GM13976 (cell line): ENCODE data around the gene DNAH9.

Source experiments
- DNase-seq: peaks from one replicate; pipeline ENCODE4 v3.0.0; 2012; ENCODE audit warnings: low spot score
- in situ Hi-C: fragments of 300-500 bp; cut with MboI; formaldehyde crosslinking; loops from one replicate; pipeline ENCODE4 v1.12.0; 2022; ENCODE audit warnings: low sequenced_read_pairs, mixed read lengths, inconsistent platforms; ENCODE audit not compliant: unreplicated experiment
- TF ChIP-seq, protein P1 (sequence below): IDR thresholded peaks from 2 replicates; pipeline ENCODE4 v1.5.1; 2012; ENCODE audit warnings: borderline replicate concordance, mild to moderate bottlenecking; ENCODE audit not compliant: insufficient read depth; ENCODE audit errors: extremely low read depth, missing control alignments, control extremely low read depth

Gene DNAH9

DNA sequence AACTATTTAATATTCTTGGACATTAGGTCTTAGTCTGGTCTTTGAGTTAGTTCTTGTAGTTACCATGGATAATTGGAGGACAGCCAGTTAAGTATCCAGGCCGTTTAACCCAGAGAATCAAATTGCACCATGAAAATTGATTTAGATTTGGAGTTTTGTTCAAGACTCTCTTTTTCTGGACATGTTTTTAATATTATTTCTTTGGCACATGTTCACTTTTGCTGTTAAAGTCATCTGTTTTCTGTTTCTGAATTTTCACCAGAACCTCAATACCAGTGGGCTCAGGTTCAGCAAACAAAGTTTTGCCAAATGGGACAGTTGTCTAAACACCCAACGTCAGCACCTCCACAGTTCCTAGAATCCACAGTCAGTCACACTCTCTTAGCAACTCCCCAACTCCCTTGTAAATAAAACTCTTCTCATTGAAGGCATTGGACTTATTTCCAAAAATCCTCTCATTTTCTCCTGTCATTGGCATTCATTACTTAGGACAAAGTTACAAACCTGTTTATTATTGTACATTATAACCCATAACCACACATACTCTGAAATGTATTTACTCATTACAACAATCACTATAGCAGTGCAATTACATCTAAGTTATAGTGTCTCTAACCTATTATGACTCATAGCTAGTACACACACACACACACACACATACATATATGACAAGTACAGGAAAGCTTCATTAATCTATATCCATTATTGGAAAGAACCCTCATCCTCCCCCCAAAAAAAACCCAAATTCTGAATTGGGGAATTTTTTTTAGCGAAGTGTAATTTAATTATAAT lies 33.5 kb upstream of the DNAH9 start:
- TF ChIP-seq, protein P1, sequence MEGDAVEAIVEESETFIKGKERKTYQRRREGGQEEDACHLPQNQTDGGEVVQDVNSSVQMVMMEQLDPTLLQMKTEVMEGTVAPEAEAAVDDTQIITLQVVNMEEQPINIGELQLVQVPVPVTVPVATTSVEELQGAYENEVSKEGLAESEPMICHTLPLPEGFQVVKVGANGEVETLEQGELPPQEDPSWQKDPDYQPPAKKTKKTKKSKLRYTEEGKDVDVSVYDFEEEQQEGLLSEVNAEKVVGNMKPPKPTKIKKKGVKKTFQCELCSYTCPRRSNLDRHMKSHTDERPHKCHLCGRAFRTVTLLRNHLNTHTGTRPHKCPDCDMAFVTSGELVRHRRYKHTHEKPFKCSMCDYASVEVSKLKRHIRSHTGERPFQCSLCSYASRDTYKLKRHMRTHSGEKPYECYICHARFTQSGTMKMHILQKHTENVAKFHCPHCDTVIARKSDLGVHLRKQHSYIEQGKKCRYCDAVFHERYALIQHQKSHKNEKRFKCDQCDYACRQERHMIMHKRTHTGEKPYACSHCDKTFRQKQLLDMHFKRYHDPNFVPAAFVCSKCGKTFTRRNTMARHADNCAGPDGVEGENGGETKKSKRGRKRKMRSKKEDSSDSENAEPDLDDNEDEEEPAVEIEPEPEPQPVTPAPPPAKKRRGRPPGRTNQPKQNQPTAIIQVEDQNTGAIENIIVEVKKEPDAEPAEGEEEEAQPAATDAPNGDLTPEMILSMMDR = no peak
- in situ Hi-C loops = no loop called here
- no peak for DNase-seq

DNA sequence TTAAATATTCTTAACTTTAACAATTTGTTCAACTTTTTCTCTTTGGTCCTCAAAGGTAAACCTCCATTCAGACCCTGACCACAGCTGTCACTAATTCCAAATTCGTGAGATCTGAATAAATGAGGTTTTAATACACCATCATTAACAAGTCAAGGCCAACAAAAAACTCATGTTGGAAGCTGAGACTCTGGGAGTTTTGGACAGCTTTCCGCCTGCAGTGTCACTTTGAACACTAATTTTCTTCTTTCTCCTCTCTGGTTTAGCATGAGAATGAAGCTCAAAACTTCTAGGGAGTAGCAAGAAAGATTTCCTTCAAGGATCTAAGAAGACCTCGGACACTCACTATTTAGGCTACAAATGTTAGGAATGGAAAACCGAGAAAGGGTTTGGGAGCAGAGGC lies 32.7 kb upstream of the DNAH9 start:
- DNase-seq = no peak
- in situ Hi-C loops = no loop called here
- TF ChIP-seq, protein P1 = no peak

DNA sequence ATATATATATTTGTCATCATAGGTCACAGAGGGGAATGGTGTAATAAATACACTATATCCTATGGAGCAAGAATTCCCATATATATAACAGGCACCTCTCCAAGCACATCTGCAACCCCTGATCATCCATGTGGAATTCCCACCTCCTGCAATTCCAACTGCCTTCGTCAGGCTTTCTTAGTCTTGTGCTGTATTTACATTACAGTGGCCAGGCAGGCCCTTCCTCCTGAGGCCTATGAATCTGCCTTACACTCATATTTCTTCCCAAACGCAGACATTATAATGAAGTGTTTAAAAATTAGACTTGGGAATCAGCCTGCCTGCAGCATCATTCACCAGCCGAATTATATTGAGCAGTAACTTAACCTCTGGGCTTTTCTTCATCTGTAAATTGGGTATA lies 19.3 kb upstream of the DNAH9 start:
- TF ChIP-seq, protein P1 = no peak
- no peak for DNase-seq
- in situ Hi-C loops = no loop called here

DNA sequence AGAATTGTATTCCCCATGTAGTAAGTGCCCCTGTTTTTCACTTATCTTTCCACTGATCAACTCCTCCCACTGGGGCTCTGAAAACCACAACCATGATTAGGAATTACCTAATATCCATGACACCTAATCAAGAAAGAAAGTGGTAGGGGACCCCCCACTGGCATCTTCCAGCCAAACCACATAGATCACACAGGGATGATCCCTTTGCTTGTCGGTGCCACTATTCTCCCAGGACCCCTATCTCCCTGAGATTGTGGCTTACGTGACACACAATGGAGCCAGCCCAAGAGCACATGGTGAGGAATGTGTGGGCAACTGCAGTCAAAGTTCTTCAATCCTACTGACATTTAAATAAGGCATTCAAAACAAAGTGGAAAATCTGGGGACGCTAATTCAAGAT lies 17.6 kb upstream of the DNAH9 start:
- no peak for DNase-seq
- TF ChIP-seq, protein P1 = no peak
- in situ Hi-C loops = no loop called here

DNA sequence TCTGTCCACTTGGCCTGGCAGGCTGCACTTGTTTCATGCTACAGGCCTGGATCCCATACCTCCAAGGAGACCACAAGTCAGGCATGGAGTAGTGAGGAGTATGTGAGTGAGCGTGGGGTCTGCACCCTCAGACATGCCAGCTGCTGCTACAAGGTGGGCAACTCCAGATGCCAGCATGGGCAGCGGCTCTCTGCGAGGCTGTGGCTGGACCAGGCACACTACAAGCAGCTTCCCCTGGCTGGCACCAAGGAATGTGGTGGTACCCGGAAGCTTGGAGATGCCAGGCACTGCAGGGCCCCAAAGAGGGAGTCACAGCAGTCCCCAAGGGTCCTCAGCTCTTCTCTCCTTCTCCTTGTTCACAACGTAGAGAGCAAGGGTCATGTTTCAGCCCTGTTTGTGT lies 16.1 kb upstream of the DNAH9 start:
- TF ChIP-seq, protein P1 = no peak
- no peak for DNase-seq
- in situ Hi-C loops = no loop called here

DNA sequence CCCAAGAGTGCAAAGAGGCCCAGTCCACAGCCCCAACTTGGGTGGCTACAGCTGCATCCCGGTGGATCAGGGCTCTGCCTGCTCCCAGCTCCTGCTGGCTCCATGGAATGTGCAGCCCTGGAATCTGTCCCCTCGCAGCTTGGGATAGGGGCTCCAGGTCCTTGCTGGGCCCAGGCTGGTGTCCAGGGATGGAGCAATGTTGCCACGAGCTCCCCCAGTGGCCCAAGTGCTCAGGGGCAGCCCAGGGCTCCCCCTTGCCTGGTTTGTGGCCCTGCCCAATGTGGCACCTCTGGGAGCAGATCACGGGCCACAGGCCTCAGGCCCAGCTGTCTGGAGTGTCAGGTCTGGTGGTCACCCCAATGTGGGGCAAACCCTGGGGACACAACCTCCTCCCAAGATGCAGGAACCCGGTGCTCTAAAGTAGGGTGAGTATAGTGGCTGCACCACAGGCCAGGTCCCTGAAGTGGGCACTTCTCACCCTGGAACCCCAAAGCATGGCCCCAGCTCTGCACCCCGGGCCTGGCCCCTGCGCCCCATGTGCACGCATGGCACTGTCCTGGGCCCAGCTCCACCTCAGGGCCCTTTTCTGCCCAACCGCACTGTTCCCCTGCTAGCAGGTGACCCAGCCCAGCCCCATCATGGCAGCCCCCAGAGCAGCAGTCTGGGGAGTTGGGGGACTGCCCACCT lies 14.8 kb upstream of the DNAH9 start:
- TF ChIP-seq, protein P1 = no peak
- no peak for DNase-seq
- in situ Hi-C loops = no loop called here

DNA sequence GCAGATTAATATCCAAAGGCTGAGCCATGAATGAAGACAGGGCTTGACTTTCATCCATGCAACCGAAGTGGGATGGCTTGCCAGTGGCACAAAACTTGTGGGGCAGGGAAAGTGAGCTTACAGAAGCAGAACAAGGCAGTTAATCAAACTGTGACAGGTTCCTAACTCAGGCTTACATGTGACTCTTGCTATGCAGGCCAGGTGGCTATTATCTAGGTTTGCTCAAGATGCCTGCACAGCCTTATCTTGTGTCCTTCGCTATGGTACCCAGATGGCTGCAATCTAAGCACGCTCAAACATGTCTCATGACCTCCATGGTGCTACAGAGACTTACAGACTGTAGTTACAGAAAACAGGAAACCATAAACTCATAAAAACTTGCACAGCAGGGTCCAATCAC lies 8.6 kb upstream of the DNAH9 start:
- in situ Hi-C loops = no loop called here
- no peak for DNase-seq
- TF ChIP-seq, protein P1 = no peak
